GM12878 (cell line): ENCODE results near the gene ABHD13. TPM values are rescaled to one million over a fixed set of nuclear protein-coding genes. Genes with fewer than 3 reads are reported as not detected.

Experiments
- ATAC-seq: fragments of 200-7000 bp; cut with Tn5 transposase; 3 replicates; pipeline ENCODE4 v1.9.1; 2020; ENCODE audit warnings: mild to moderate bottlenecking, moderate library complexity
- BruUV-seq: library from RNA; stranded (reverse); fragments of 400-500 nt; replicated peaks from 2 replicates; lab custom pipeline; 2021; lab: Mats Ljungman, UMichigan
- CTCF ChIA-PET: fragments of 300-600 bp; sonication (Branson Sonifier 250); formaldehyde crosslinking; extraction: SDS; loops from one replicate; lab custom pipeline; 2021; ENCODE audit warnings: inconsistent platforms; lab: Yijun Ruan, JAX
- POLR2A ChIA-PET: fragments of 350-600 bp; formaldehyde crosslinking; extraction: SDS; loops from one replicate; lab custom pipeline; 2021; ENCODE audit warnings: inconsistent platforms; lab: Charles Lee
- RAD21 ChIA-PET: fragments of 300-600 bp; sonication (Branson Sonifier 250); formaldehyde crosslinking; loops from one replicate; lab custom pipeline; 2023; ENCODE audit warnings: antibody characterized with exemption; ENCODE audit not compliant: unreplicated experiment; lab: Charles Lee
- SMC1A ChIA-PET: fragments of 300-600 bp; sonication (Branson Sonifier 250); formaldehyde crosslinking; loops from one replicate; lab custom pipeline; 2023; ENCODE audit not compliant: unreplicated experiment, uncharacterized antibody; lab: Charles Lee
- DNase-seq: peaks from one replicate; pipeline ENCODE4 v3.0.0-alpha.2; 2011; ENCODE audit warnings: low read depth, low spot score
- FAIRE-seq: peaks from 3 replicates; lab custom pipeline; 2011; peaks lifted over from hg19 to GRCh38; lab: Jason Lieb, UNC
- H2AFZ ChIP-seq: 2 replicates; pipeline ENCODE4 v1.6.0; 2011; ENCODE audit warnings: low read depth, low read length, control low read depth; ENCODE audit not compliant: control insufficient read depth
- H3K27ac ChIP-seq: 2 replicates; pipeline ENCODE4 v1.5.1; 2011; ENCODE audit warnings: control low read depth; ENCODE audit not compliant: control insufficient read depth, insufficient read depth
- H3K27me3 ChIP-seq, 2 experiments: replicated peaks in 1 of 2; 2 replicates each; pipeline versions ENCODE4 v1.6.0 to v1.6.1; 2011; ENCODE audit warnings: low read length in 1 of 2; ENCODE audit not compliant: control insufficient read depth in 2 of 2, insufficient read depth in 2 of 2
- H3K36me3 ChIP-seq, 2 experiments: 2 replicates each; pipeline ENCODE4 v1.5.1; 2011; ENCODE audit warnings: low read length in 1 of 2; ENCODE audit not compliant: control insufficient read depth in 2 of 2, insufficient read depth in 2 of 2
- H3K4me1 ChIP-seq: 2 replicates; pipeline ENCODE4 v1.6.1; 2011; ENCODE audit warnings: mild to moderate bottlenecking, low read length, moderate library complexity, mixed read lengths; ENCODE audit not compliant: control insufficient read depth, insufficient read depth
- H3K4me2 ChIP-seq: 2 replicates; pipeline ENCODE4 v1.6.0; 2011; ENCODE audit warnings: control low read depth; ENCODE audit not compliant: control insufficient read depth, insufficient read depth
- H3K4me3 ChIP-seq: fragments of 200-600 bp; sonication (generic); 2 replicates; pipeline ENCODE4 v1.5.1; 2016
- H3K79me2 ChIP-seq: 2 replicates; pipeline ENCODE4 v1.6.0; 2011; ENCODE audit warnings: low read length; ENCODE audit not compliant: control insufficient read depth, insufficient read depth
- H3K9ac ChIP-seq: 2 replicates; pipeline ENCODE4 v1.8.0; 2011; ENCODE audit warnings: low read length, control low read depth, mixed read lengths; ENCODE audit not compliant: control insufficient read depth, insufficient read depth
- H3K9me3 ChIP-seq: replicated peaks from 3 replicates; pipeline ENCODE4 v1.5.1; 2011; ENCODE audit warnings: mild to moderate bottlenecking, low read length; ENCODE audit not compliant: control insufficient read depth, insufficient read depth
- H4K20me1 ChIP-seq: 2 replicates; pipeline ENCODE4 v1.6.0; 2011; ENCODE audit not compliant: control insufficient read depth, insufficient read depth
- CTCF ChIP-seq, 3 experiments: IDR thresholded peaks in 2 of 3; conservative IDR thresholded peaks in 1 of 3; 2 replicates each; pipeline ENCODE4 v1.5.1; 2011; ENCODE audit warnings: low read depth in 3 of 3, low read length in 3 of 3, mild to moderate bottlenecking in 3 of 3, control low read depth in 2 of 3, moderate library complexity in 2 of 3, inconsistent platforms in 1 of 3, mixed read lengths in 1 of 3; ENCODE audit not compliant: control insufficient read depth in 2 of 3, insufficient read depth in 1 of 3; ENCODE audit errors: extremely low read depth in 1 of 3
- EGR1 ChIP-seq, 2 experiments: IDR thresholded peaks; 1 replicate in 1 of 2; 2 replicates in 1 of 2; pipeline ENCODE4 v1.6.1; 2011 to 2012; ENCODE audit warnings: low read depth in 2 of 2, low read length in 2 of 2, borderline replicate concordance in 1 of 2, mild to moderate bottlenecking in 1 of 2, moderate library complexity in 1 of 2
- GABPA ChIP-seq: IDR thresholded peaks from 2 replicates; pipeline ENCODE4 v1.6.1; 2014; ENCODE audit warnings: antibody characterized with exemption, low read depth, mild to moderate bottlenecking, inconsistent platforms
- JUND ChIP-seq: IDR thresholded peaks from 2 replicates; pipeline ENCODE4 v1.6.1; 2012; ENCODE audit warnings: low read depth, mild to moderate bottlenecking, low read length, improper control_type of control experiment, moderate library complexity
- MXI1 ChIP-seq: fragments of 150-350 bp; IDR thresholded peaks from 2 replicates; pipeline ENCODE4 v1.6.1; 2011; ENCODE audit warnings: low read depth, mild to moderate bottlenecking, inconsistent platforms, low read length, improper control_type of control experiment
- RAD21 ChIP-seq: IDR thresholded peaks from 2 replicates; pipeline ENCODE4 v1.6.1; 2011; ENCODE audit warnings: mild to moderate bottlenecking, low read depth, low read length, moderate library complexity; ENCODE audit not compliant: insufficient read depth
- SMC3 ChIP-seq: IDR thresholded peaks from 2 replicates; pipeline ENCODE4 v1.6.1; 2011; ENCODE audit warnings: low read length, improper control_type of control experiment, borderline replicate concordance
- WGBS: methylation state at CpG from one replicate; pipeline ENCODE4 v1.1.6; 2016; ENCODE audit warnings: low lambda C conversion rate; ENCODE audit not compliant: insufficient replicate concordance, insufficient coverage; ENCODE audit errors: missing lambda C conversion rate; 5-methylcytosine and 5-hydroxymethylcytosine counted together
- in situ Hi-C: fragments of 300-500 bp; cut with MboI; formaldehyde crosslinking; loops from 9 replicates; pipeline ENCODE4 v1.14.3; 2018; ENCODE audit warnings: mixed read lengths
- intact Hi-C: fragments of 100-400 bp; cut with micrococcal nuclease; formaldehyde crosslinking; loops from one replicate; pipeline ENCODE4 v1.14.2; 2022; ENCODE audit not compliant: unreplicated experiment
- polyA plus RNA-seq, 11 experiments: library from polyadenylated mRNA; depleted of rRNA in 4 of 11; unstranded in 6 of 11; stranded (reverse) in 5 of 11; fragments of >200 nt; fragmentation: Nextera tagmentation in 4 of 11; fragmentation: Illumina TruSeq in 1 of 11; extraction: Ambion mirVana in 4 of 11; extraction: Trizol in 1 of 11; gene quantifications; 1 replicate in 1 of 11; 2 replicates in 10 of 11; pipeline versions ENCODE4 v1.2.1 to v1.2.3, GENCODE V29; 2011 to 2016; ENCODE audit warnings: inconsistent platforms in 2 of 11, missing spikeins in 2 of 11, low read depth in 1 of 11
- total RNA-seq, 4 experiments: library from RNA; depleted of rRNA in 3 of 4; stranded (reverse); fragments of >200 nt in 3 of 4; fragmentation: Illumina TruSeq in 1 of 4; extraction: Trizol in 1 of 4; gene quantifications; 2 replicates each; pipeline versions ENCODE4 v1.2.1 to v1.2.3, GENCODE V29; 2013 to 2021

The ABHD13 gene
- total and polyA plus RNA-seq, 10 of the 15 experiments (the other 5 are each of a cell fraction or from before 2014, with no cell fraction given) = 3.2 to 10.7 (median 6.5) TPM

DNA sequence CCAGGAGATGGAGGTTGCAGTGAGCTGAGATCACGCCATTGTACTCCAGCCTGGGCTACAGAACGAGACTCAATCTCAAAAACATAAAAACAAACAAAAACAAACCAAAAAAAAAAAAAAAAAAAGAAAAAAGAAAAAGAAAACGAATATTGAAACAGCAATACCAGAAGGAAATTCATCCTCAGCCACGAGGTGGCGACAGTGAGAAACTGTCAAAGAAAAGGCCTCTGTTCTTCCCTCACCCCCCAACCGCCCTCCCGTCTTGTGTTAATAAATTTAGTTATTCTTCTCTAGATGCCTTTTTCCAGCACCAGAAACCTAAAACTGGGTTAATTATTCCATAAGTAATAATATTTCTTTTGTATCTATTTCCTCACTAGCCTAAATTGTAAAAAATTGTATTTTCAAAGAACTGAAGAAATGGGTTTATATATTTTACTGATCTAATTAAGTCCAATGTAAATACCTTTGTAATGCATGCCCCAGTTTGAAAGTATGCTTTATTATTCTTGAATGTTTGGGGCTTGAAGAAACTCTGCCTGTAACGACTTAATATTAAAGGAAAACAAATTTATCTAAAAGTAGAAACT, 41.4 kb upstream of the ABHD13 start:
- SMC1A ChIA-PET = interaction anchor here (0.7 kb wide), 1 partner anchor 32 kb away, joined by 3 read pairs; no protein-coding TSS in a partner anchor
- no peaks in the 10 kb centered on the region for H3K4me1 ChIP-seq
- WGBS = 19% methylated on average over 6 of the region's 8 CpGs
- no peaks in the 10 kb centered on the region for H3K36me3 ChIP-seq
- ATAC-seq = peak; percentile 79
- in situ Hi-C loops = no loop called here
- no TSS peak for BruUV-seq
- no peak overlapping the region for H3K4me2 ChIP-seq
- no peak overlapping the region for H3K4me3 ChIP-seq
- no peak for DNase-seq
- H3K9ac ChIP-seq = no peak overlapping the region
- POLR2A ChIA-PET = no interaction called here
- H4K20me1 ChIP-seq = no peaks in the 10 kb centered on the region
- no peaks in the 10 kb centered on the region for H3K27me3 ChIP-seq
- no peak overlapping the region for H2AFZ ChIP-seq
- RAD21 ChIA-PET = no interaction called here
- no peaks in the 10 kb centered on the region; the same call in 2 of the 3 replicates for H3K9me3 ChIP-seq
- H3K79me2 ChIP-seq = no peaks in the 10 kb centered on the region
- FAIRE-seq = peak; percentile 13
- H3K27ac ChIP-seq = no peak overlapping the region
- TF ChIP-seq SMC3 = peak; percentile 50; the same call in 1 of the 2 replicates
- TF ChIP-seq JUND = no peak
- TF ChIP-seq EGR1 (IDR thresholded peaks at IDR 0.05; ENCODE audit: borderline replicate concordance in 1 of 2, low read depth in 2 of 2, low read length in 2 of 2) = no peak
- peak; percentile 41 to 56 (median 45) for TF ChIP-seq CTCF (IDR thresholded peaks at IDR 0.05 in 2 of 3, conservative IDR thresholded peaks at IDR 0.05 in 1 of 3; ENCODE audit: control insufficient read depth in 2 of 3, extremely low read depth in 1 of 3, insufficient read depth in 1 of 3, low read depth in 3 of 3, low read length in 3 of 3)
- TF ChIP-seq GABPA = no peak
- no peak for TF ChIP-seq MXI1
- TF ChIP-seq RAD21 = peak; percentile 43
- intact Hi-C loops = loop anchor here (5.0 kb wide), 1 partner anchor 721 kb away; no protein-coding TSS in a partner anchor
- CTCF ChIA-PET = interaction anchor here (0.9 to 2.0 kb wide), 9 partner anchors 20 to 719 kb away, joined by 3 to 7 read pairs (median 3); no protein-coding TSS in a partner anchor
